Mammary epithelial cell (primary cell): ENCODE data around the gene ITIH1.

Experiments
- EZH2 ChIP-seq: IDR thresholded peaks from 2 replicates; pipeline ENCODE4 v1.6.1; 2012; ENCODE audit warnings: low read length, inconsistent platforms, borderline replicate concordance
- TF ChIP-seq, protein P1 (sequence below), 2 donors: IDR thresholded peaks in 1 of 2; conservative IDR thresholded peaks in 1 of 2; 2 replicates each; pipeline ENCODE4 v1.5.1; 2011 to 2012; ENCODE audit warnings: inconsistent platforms in 2 of 2, low read length in 2 of 2, mild to moderate bottlenecking in 2 of 2, control low read depth in 1 of 2, low read depth in 1 of 2; ENCODE audit not compliant: insufficient read depth in 1 of 2; ENCODE audit errors: extremely low read depth in 1 of 2

DNA sequence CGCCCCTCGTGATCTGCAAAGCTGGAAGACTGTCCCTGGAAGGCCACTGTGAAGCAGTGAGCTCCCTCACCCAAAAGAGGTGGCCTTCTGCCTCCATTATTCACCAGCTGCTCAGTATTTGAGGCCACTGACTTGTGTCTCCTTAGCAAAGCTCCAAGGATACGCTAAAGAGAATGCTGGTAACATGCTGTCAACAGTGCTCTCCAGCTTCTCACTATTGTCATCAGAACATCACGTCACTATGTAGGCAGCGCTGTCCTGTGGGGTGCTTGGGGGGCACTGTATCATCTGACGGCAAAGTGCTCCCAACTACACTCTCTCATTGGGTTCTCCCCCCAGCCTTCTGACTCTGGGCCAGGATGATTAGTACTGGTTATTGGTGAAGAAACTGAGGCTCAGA lies 38.8 kb downstream of the ITIH1 start:
- TF ChIP-seq, protein P1, sequence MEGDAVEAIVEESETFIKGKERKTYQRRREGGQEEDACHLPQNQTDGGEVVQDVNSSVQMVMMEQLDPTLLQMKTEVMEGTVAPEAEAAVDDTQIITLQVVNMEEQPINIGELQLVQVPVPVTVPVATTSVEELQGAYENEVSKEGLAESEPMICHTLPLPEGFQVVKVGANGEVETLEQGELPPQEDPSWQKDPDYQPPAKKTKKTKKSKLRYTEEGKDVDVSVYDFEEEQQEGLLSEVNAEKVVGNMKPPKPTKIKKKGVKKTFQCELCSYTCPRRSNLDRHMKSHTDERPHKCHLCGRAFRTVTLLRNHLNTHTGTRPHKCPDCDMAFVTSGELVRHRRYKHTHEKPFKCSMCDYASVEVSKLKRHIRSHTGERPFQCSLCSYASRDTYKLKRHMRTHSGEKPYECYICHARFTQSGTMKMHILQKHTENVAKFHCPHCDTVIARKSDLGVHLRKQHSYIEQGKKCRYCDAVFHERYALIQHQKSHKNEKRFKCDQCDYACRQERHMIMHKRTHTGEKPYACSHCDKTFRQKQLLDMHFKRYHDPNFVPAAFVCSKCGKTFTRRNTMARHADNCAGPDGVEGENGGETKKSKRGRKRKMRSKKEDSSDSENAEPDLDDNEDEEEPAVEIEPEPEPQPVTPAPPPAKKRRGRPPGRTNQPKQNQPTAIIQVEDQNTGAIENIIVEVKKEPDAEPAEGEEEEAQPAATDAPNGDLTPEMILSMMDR (conservative IDR thresholded peaks at IDR 0.05 in 1 of 2, IDR thresholded peaks at IDR 0.05 in 1 of 2; ENCODE audit: extremely low read depth in 1 of 2, insufficient read depth in 1 of 2, low read depth in 1 of 2, low read length in 2 of 2): no peak
- no peak for TF ChIP-seq EZH2
